Spleen (tissue), 11 donors: ENCODE measurements around the gene CPLANE1. TPM values are rescaled to one million over a fixed set of nuclear protein-coding genes. Genes with fewer than 3 reads are reported as not detected.
A peak's percentile ranks its signal among the peaks of the same experiment; 100 is the strongest.

Experiments
- DNase-seq: peaks from one replicate; pipeline ENCODE4 v3.0.0-alpha.2; 2020
- H3K27ac ChIP-seq, 8 donors: fragments of 200-600 bp; sonication (generic) in 7 of 8; 1 replicate in 4 of 8; 2 replicates in 4 of 8; pipeline versions ENCODE4 v1.5.0 to v1.8.0; 2016 to 2021; ENCODE audit warnings: inconsistent platforms in 4 of 8, mild to moderate bottlenecking in 4 of 8, moderate library complexity in 1 of 8
- H3K27me3 ChIP-seq, 7 donors: fragments of 200-600 bp; sonication (generic) in 6 of 7; replicated peaks in 1 of 7; 1 replicate in 4 of 7; 2 replicates in 3 of 7; pipeline versions ENCODE4 v1.5.0 to v1.8.0; 2016 to 2021; ENCODE audit warnings: inconsistent platforms in 3 of 7, mild to moderate bottlenecking in 1 of 7
- H3K36me3 ChIP-seq, 6 donors: fragments of 200-600 bp; sonication (generic) in 5 of 6; 1 replicate in 4 of 6; 2 replicates in 2 of 6; pipeline versions ENCODE4 v1.5.0 to v1.8.0; 2016 to 2021; ENCODE audit warnings: inconsistent platforms in 2 of 6
- H3K4me1 ChIP-seq, 6 donors: fragments of 200-600 bp; sonication (generic) in 5 of 6; 1 replicate in 3 of 6; 2 replicates in 3 of 6; pipeline versions ENCODE4 v1.5.0 to v1.8.0; 2016 to 2021; ENCODE audit warnings: inconsistent platforms in 3 of 6
- H3K4me3 ChIP-seq, 8 donors: fragments of 200-600 bp; sonication (generic) in 7 of 8; 1 replicate in 4 of 8; 2 replicates in 4 of 8; pipeline versions ENCODE4 v1.5.0 to v1.8.0; 2016 to 2021; ENCODE audit warnings: inconsistent platforms in 4 of 8, mild to moderate bottlenecking in 4 of 8, moderate library complexity in 2 of 8
- H3K9me3 ChIP-seq, 8 donors: fragments of 200-600 bp; sonication (generic) in 7 of 8; 1 replicate in 4 of 8; 2 replicates in 4 of 8; pipeline versions ENCODE4 v1.5.0 to v1.8.0; 2016 to 2021; ENCODE audit warnings: inconsistent platforms in 4 of 8
- POLR2A ChIP-seq, 3 donors: fragments of 450-650 bp; IDR thresholded peaks; one replicate each; pipeline ENCODE4 v1.5.1; 2017; ENCODE audit warnings: antibody characterized with exemption in 3 of 3, mild to moderate bottlenecking in 1 of 3
- POLR2AphosphoS5 ChIP-seq, 3 donors: sonication (generic); formaldehyde crosslinking; IDR thresholded peaks; one replicate each; pipeline ENCODE4 v1.5.1; 2017; ENCODE audit warnings: antibody characterized with exemption in 3 of 3
- WGBS, 5 donors: extraction: QIAGEN DNeasy Blood & Tissue Kit in 3 of 5; methylation state at CpG; one replicate each; pipeline versions ENCODE4 v1.1.5 to v1.1.7; 2013 to 2018; 5-methylcytosine and 5-hydroxymethylcytosine counted together
- intact Hi-C: fragments of 100-400 bp; cut with DNase I; formaldehyde crosslinking; loops from one replicate; pipeline ENCODE4 v1.15.0; 2023; ENCODE audit warnings: low total_unique reads
- polyA plus RNA-seq, 3 donors: library from polyadenylated mRNA; stranded (reverse); fragments of 200-250 nt; gene quantifications; one replicate each; pipeline ENCODE4 v1.2.1, GENCODE V29; 2013
- total RNA-seq, 7 donors: library from RNA; depleted of rRNA in 3 of 7; stranded (reverse); fragments of >200 nt in 3 of 7; fragmentation: NEBNext Ultra II Directional in 4 of 7; extraction: Animal tissue kit (Norgen Biotek cat#: 25700) in 4 of 7; gene quantifications; one replicate each; pipeline versions ENCODE4 v1.1.0 to v1.2.1, GENCODE V29; 2016 to 2021
- TF ChIP-seq, protein P1 (sequence below), 11 experiments: fragments of 200-600 bp in 7 of 11; fragments of 450-650 bp in 4 of 11; sonication (generic) in 4 of 11; IDR thresholded peaks in 8 of 11; conservative IDR thresholded peaks in 3 of 11; 1 replicate in 7 of 11; 2 replicates in 4 of 11; pipeline versions ENCODE4 v1.4.0 to v1.8.0; 2016 to 2021; ENCODE audit warnings: antibody characterized with exemption in 11 of 11, inconsistent platforms in 4 of 11, mild to moderate bottlenecking in 1 of 11
- donor health status: healthy with polysubstance abuse.
- donor health status: DM: no; HTN: no; CAD: no; lungs with moderate emphysema.
- donor health status: DM: no; HTN: no; CAD: no.
- donor health status: Bipolar disorder and iron deficiency.
- donor health status: healthy.
- donor health status: DM: no; HTN: no; CAD: no.
- donor health status: DM: yes; HTN: yes; CAD: no.

The CPLANE1 gene
- total and polyA plus RNA-seq, 10 donors = 1.2 to 31.7 (median 19.1) TPM

DNA sequence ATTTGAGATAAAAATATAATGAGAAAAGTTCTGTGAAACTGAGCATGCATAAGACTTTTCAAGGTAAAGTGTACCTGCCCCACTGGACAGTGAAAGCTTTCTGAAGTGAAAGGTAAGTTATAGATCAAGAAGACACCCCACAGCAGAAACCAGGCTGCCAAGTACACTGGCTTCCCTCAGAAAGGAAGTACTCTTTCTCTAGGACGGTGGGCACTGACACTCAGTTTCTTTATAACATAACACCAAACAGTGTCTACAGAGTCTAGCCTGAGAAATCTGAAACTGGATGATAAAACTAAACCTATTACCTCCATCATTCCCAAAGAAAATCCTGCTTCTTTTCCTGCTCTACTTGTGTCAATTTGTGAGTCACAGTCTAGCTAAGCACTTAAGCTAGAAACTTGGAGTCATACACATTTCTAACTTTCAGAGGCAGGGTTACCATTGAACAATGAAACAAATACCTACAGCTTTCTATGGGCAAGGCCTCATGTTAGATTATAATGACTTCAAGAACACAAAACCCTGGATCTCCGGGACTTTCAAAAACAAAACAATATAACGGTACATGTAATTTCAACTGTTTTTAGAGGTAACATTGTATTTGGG lies 136.7 kb downstream of the CPLANE1 start:
- intact Hi-C loops = no loop called here
- no peak overlapping the region for H3K4me3 ChIP-seq
- H3K4me1 ChIP-seq = peaks cover 0 to 15% (median 8%) of the 10 kb centered on the region in 6 donors
- H3K9me3 ChIP-seq = peaks cover 0 to 3% (median 0%) of the 10 kb centered on the region in 8 donors
- 68 to 80% (median 75%) methylated on average over 3 of the region's 3 CpGs for WGBS, 5 donors
- no peak for DNase-seq
- H3K27ac ChIP-seq = no peak overlapping the region
- no peak for TF ChIP-seq POLR2AphosphoS5 (IDR thresholded peaks at IDR 0.05)
- TF ChIP-seq POLR2A (IDR thresholded peaks at IDR 0.05) = no peak
- TF ChIP-seq, protein P1, sequence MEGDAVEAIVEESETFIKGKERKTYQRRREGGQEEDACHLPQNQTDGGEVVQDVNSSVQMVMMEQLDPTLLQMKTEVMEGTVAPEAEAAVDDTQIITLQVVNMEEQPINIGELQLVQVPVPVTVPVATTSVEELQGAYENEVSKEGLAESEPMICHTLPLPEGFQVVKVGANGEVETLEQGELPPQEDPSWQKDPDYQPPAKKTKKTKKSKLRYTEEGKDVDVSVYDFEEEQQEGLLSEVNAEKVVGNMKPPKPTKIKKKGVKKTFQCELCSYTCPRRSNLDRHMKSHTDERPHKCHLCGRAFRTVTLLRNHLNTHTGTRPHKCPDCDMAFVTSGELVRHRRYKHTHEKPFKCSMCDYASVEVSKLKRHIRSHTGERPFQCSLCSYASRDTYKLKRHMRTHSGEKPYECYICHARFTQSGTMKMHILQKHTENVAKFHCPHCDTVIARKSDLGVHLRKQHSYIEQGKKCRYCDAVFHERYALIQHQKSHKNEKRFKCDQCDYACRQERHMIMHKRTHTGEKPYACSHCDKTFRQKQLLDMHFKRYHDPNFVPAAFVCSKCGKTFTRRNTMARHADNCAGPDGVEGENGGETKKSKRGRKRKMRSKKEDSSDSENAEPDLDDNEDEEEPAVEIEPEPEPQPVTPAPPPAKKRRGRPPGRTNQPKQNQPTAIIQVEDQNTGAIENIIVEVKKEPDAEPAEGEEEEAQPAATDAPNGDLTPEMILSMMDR (IDR thresholded peaks at IDR 0.05 in 8 of 11, conservative IDR thresholded peaks at IDR 0.05 in 3 of 11) = no peak
- H3K36me3 ChIP-seq = peaks cover 0 to 68% (median 25%) of the 10 kb centered on the region in 6 donors
- H3K27me3 ChIP-seq = no peaks in the 10 kb centered on the region

DNA sequence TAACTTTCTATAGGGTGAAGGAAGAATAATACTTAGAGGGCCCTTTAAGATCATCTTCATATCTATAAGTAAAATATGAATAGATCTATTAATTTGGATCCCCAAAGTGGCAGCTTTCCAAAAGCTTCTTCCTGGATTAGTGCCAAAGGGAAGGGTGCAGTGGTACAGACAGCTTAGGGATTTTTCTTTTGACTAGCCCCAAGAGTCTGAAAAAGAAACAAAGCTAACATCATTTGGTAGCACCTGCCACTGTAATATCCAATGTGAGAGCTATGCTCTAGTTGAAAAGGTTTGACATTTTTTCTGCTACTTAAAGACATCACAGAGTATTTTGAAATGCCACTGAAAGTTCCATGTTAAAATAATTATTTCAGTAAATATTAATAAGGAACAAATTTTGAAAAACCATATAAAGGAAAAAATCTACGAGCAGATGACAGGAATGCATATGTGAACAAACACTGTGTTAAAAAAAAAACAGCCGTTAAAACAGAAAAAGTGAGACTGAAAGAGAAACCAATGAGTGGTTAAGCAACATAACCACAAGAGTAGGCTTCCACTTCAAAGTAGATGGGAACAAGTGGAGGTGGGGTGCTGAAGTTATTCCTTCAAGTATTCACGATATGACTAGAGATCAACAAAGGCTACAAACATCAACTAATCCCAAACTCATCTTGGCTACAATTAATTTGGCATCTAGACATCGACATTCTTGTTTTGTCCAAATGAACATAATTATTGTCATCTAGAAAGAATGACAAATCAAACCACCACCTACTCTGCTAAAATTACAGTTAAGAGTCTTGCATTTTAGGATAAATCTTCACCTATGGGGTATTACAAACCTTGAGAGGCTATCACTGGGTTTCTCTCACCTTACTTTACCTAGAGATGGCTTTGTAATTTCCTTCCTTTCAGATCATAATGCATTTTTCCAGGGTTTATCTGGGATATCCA lies 137.5 kb downstream of the CPLANE1 start:
- Histone ChIP-seq H3K27ac (peak overlapping the region in 1 of 8 donors; percentile 42), H3K9me3 (peaks cover 0 to 3% (median 0%) of the 10 kb centered on the region in 8 donors), H3K36me3 (peaks cover 0 to 72% (median 31%) of the 10 kb centered on the region in 6 donors), H3K4me3 (peak overlapping the region in 1 of 8 donors; percentile 30), H3K27me3 (no peaks in the 10 kb centered on the region), H3K4me1 (peaks cover 0 to 15% (median 8%) of the 10 kb centered on the region in 6 donors)
- no peak for DNase-seq
- intact Hi-C loops = no loop called here
- WGBS, 5 donors = 23 to 48% (median 29%) methylated on average over 4 of the region's 4 CpGs
- TF ChIP-seq POLR2A (IDR thresholded peaks at IDR 0.05) (no peak), POLR2AphosphoS5 (IDR thresholded peaks at IDR 0.05) (no peak)
- TF ChIP-seq, protein P1 (IDR thresholded peaks at IDR 0.05 in 8 of 11, conservative IDR thresholded peaks at IDR 0.05 in 3 of 11) = no peak

DNA sequence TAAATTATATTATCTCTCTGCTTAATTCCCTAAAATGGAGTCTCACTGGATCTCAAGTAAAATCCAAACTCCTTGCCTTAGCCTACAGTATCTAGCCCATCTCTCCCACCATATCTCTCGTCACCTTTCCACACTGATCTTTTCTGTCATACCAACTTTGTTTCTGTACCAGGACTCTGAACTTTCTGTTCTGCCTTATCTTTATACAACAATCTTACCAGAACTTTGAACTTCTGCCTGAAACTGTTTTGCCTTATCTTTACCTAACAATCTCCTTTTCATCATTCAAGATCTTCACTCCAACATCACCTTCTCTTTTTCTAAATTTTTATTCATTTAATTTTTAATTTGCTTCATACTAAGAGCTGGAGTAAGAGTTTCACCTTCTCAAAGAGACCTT lies 139.0 kb downstream of the CPLANE1 start:
- no peak for DNase-seq
- Histone ChIP-seq H3K4me3 (no peak overlapping the region), H3K27me3 (no peaks in the 10 kb centered on the region), H3K4me1 (peaks cover 0 to 15% (median 8%) of the 10 kb centered on the region in 6 donors), H3K27ac (no peak overlapping the region), H3K36me3 (peaks cover 0 to 68% (median 33%) of the 10 kb centered on the region in 6 donors), H3K9me3 (peaks cover 0 to 3% (median 0%) of the 10 kb centered on the region in 8 donors)
- WGBS, 5 donors = 88 to 100% (median 95%) methylated on average over 1 of the region's 1 CpG
- intact Hi-C loops = no loop called here
- TF ChIP-seq POLR2A (IDR thresholded peaks at IDR 0.05) = no peak
- TF ChIP-seq, protein P1 (IDR thresholded peaks at IDR 0.05 in 8 of 11, conservative IDR thresholded peaks at IDR 0.05 in 3 of 11) = no peak
- TF ChIP-seq POLR2AphosphoS5 (IDR thresholded peaks at IDR 0.05) = no peak

DNA sequence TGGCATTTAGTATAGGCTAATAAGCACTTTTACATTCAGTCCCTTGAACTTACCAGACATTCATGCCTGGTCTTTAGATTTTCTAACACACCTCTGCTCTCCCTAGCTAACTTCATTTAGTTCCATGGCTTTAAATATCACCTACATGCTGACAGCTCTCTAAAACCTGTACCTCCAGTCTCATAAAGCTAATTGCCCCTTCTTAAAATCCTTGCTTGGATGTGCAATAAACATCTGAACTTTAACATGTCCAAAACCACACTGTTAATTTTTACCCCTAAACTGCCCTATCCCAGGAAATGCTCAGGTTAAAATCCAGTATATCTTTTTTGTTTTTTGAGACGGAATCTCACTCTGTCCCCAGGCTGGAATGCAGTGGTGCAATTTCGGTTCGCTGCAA lies 139.8 kb downstream of the CPLANE1 start:
- peaks cover 0 to 3% (median 0%) of the 10 kb centered on the region in 8 donors for H3K9me3 ChIP-seq
- peaks cover 0 to 15% (median 8%) of the 10 kb centered on the region in 6 donors for H3K4me1 ChIP-seq
- H3K27ac ChIP-seq = no peak overlapping the region
- intact Hi-C loops = no loop called here
- no peak for DNase-seq
- TF ChIP-seq, protein P1 (IDR thresholded peaks at IDR 0.05 in 8 of 11, conservative IDR thresholded peaks at IDR 0.05 in 3 of 11) = no peak
- TF ChIP-seq POLR2A (IDR thresholded peaks at IDR 0.05) = no peak
- TF ChIP-seq POLR2AphosphoS5 (IDR thresholded peaks at IDR 0.05) = no peak
- peaks cover 0 to 68% (median 34%) of the 10 kb centered on the region in 6 donors for H3K36me3 ChIP-seq
- no peak overlapping the region for H3K4me3 ChIP-seq
- WGBS, 5 donors = 97 to 100% (median 98%) methylated on average over 3 of the region's 3 CpGs
- no peaks in the 10 kb centered on the region for H3K27me3 ChIP-seq
